GM12892 (cell line): ENCODE measurements around the gene MED8.

Experiments used
- POLR2A ChIP-seq: IDR thresholded peaks from 2 replicates; pipeline ENCODE4 v1.6.1; 2011; ENCODE audit warnings: low read depth, low read length, control low read depth
- POLR2AphosphoS5 ChIP-seq: IDR thresholded peaks from 2 replicates; pipeline ENCODE4 v1.6.1; 2011; ENCODE audit warnings: low read depth, low read length, control low read depth

DNA sequence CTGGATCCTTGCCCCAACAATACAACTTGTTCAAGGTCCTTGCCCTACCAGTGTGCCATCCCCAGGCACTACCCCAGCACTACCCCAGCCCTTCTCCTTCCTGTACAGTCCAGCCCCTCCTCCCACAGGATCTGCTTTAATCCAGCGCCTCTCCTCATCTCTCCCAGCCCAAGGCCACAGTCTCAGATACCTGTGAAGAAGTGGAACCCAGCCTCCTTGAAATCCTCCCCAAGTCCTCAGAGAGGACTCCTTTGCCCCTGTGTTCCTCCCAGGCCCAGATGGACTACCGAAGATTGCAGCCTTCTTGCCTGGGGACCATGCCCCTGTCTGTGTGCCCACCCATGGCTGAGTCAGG lies 37.3 kb downstream of the MED8 start:
- TF ChIP-seq POLR2A = no peak
- TF ChIP-seq POLR2AphosphoS5 = no peak
